Measurements from ENCODE around the gene PDE4A. TPM values are rescaled to one million over a fixed set of nuclear protein-coding genes. Genes with fewer than 3 reads are reported as not detected.
"Not testable (repeated sequence)": the region's sequence is repeated elsewhere in the genome, so short reads cannot be mapped to it uniquely, and the experiment has no call there.

PDE4A gene
- total RNA-seq, 2 experiments from 2014 or later, result 24.6 to 25.5 TPM

DNA sequence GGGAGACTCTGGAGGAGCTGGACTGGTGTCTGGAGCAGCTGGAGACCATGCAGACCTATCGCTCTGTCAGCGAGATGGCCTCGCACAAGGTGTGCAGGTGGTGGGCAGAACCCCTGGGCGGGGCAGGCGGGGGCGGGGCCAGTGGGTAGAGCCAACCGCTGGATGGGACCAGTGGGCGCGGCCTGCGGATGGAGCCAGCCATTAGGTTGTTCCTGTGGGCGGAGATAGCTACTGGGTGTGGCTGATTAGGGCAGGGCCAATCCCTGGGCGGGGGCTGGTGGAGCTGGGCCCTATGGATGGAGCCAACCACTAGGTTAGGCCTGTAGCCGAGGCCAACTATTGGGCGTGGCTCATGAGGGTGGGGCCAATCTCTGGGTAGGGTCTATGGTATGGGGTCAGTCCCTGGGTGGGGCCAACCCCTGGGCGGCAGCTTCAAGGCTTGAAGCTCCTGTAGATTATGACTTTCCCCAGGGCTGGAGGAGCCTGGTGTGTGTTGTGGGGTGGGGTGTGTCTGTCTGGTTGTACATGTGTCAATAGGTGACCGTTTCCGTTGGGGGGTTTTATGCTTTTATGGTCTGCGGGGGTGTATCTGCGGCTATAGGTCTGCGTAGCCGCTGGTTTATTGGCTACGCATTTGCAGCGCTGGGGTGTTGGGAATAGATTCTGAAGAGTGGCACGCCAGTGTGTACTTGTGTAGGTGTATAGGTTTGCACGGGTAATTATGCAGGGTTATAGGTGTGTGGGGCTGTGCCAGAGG lies 30.7 kb downstream of the PDE4A start:
- POLR2A ChIA-PET, result interaction anchor here (0.5 kb wide), 1 partner anchor 102 kb away, joined by 3 read pairs; no protein-coding TSS in a partner anchor
- CTCF ChIA-PET, result interaction anchor here (1.0 to 2.0 kb wide), 2 partner anchors 15 to 62 kb away, joined by 3 to 5 read pairs; no protein-coding TSS in a partner anchor
- peaks cover 10% of the 10 kb centered on the region for H3K36me3 Mint-ChIP-seq (ENCODE audit: low read depth)
- DNase-seq, result peak; percentile 33
- TF ChIP-seq, protein P1, sequence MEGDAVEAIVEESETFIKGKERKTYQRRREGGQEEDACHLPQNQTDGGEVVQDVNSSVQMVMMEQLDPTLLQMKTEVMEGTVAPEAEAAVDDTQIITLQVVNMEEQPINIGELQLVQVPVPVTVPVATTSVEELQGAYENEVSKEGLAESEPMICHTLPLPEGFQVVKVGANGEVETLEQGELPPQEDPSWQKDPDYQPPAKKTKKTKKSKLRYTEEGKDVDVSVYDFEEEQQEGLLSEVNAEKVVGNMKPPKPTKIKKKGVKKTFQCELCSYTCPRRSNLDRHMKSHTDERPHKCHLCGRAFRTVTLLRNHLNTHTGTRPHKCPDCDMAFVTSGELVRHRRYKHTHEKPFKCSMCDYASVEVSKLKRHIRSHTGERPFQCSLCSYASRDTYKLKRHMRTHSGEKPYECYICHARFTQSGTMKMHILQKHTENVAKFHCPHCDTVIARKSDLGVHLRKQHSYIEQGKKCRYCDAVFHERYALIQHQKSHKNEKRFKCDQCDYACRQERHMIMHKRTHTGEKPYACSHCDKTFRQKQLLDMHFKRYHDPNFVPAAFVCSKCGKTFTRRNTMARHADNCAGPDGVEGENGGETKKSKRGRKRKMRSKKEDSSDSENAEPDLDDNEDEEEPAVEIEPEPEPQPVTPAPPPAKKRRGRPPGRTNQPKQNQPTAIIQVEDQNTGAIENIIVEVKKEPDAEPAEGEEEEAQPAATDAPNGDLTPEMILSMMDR (IDR thresholded peaks at IDR 0.05), result no peak
- no peaks in the 10 kb centered on the region for H3K27me3 Mint-ChIP-seq
- H3K27ac Mint-ChIP-seq, result no peak overlapping the region
- H3K9me3 Mint-ChIP-seq, result no peaks in the 10 kb centered on the region
- H3K4me1 Mint-ChIP-seq (ENCODE audit: low read depth), result peaks cover 6% of the 10 kb centered on the region
- ATAC-seq, result peak; percentile 65
- intact Hi-C loops (cut with micrococcal nuclease), result no loop called here
- H3K4me3 Mint-ChIP-seq, result no peak overlapping the region

DNA sequence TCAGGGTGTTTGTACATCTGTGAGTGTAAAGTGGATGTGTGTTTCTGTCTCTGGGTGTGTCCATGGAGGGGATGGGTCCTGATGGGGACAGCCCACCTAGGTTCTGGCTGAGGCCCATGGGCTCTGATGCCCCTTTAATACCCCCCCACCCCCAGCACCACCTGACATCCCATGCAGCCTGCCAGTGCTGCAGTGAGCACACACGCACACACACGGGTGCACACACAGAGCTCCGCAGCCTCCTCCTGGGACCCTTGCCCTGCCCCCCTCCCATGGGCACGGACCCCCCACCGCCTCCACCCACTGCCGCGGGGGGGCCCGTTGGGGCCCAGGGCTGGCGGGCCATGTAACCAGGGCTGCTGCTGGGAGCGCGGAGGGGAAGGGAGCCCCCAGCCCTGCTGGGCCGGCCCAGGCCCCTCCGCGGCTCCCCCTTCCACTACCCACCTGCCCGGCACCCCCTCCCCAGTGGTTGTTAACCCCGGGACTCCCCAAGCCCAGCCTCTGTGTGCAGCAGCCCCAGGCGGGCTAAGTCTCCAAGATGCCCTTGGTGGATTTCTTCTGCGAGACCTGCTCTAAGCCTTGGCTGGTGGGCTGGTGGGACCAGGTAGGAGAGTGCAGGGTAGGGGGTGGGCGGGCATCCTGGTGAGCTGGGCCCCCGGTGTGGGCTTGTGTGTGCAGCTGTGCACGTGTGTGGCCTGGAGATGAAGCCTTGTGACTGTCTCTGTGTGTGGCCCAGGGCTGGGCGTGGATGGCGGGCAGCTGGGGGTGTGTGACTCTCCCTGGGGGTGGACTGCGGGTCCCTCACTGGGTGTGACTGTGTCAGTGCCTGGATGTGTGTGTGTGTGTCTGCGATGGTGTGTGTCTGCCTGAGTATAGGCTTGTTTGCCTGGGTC lies 32.6 kb downstream of the PDE4A start:
- CTCF ChIA-PET, result interaction anchor here (2.0 kb wide), 1 partner anchor 17 kb away, joined by 9 read pairs; no protein-coding TSS in a partner anchor
- intact Hi-C loops (cut with micrococcal nuclease), result no loop called here
- Mint-ChIP-seq H3K9me3 (no peaks in the 10 kb centered on the region), H3K4me1 (ENCODE audit: low read depth) (peaks cover 6% of the 10 kb centered on the region), H3K4me3 (no peak overlapping the region), H3K27me3 (no peaks in the 10 kb centered on the region), H3K27ac (no peak overlapping the region), H3K36me3 (ENCODE audit: low read depth) (peaks cover 10% of the 10 kb centered on the region)
- POLR2A ChIA-PET, result no interaction called here
- TF ChIP-seq, protein P1 (IDR thresholded peaks at IDR 0.05), result no peak
- DNase-seq (no peak), ATAC-seq (no peak)

DNA sequence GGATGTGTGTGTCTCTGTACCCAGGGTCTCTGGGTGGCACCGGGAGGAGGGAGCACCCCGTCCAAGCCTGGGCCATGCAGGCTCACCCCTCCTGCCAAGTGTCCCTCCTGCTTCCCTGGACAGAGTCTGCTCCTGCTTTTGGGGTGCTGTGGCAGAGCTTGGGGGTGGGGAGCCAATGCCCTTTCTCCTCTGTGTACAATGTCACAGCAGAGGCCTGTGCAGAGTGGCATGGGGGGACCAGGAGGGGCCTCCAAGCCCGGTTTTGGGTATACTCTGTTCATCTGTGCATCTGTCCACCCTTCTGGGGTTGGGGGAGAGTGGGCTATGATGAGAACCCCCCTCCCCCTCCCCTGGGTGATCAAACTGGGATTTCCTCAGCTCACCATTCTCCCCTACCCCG lies 33.5 kb downstream of the PDE4A start:
- DNase-seq, result no peak
- ChIA-PET CTCF (interaction anchor here (0.8 to 2.0 kb wide), 3 partner anchors 18 to 127 kb away, joined by 3 to 9 read pairs (median 4); no protein-coding TSS in a partner anchor), POLR2A (no interaction called here)
- ATAC-seq, result no peak
- Mint-ChIP-seq H3K36me3 (ENCODE audit: low read depth) (peaks cover 6% of the 10 kb centered on the region), H3K4me1 (ENCODE audit: low read depth) (peaks cover 6% of the 10 kb centered on the region), H3K27me3 (no peaks in the 10 kb centered on the region), H3K4me3 (no peak overlapping the region), H3K9me3 (no peaks in the 10 kb centered on the region), H3K27ac (no peak overlapping the region)
- TF ChIP-seq, protein P1 (IDR thresholded peaks at IDR 0.05), result no peak
- intact Hi-C loops (cut with micrococcal nuclease), result no loop called here

DNA sequence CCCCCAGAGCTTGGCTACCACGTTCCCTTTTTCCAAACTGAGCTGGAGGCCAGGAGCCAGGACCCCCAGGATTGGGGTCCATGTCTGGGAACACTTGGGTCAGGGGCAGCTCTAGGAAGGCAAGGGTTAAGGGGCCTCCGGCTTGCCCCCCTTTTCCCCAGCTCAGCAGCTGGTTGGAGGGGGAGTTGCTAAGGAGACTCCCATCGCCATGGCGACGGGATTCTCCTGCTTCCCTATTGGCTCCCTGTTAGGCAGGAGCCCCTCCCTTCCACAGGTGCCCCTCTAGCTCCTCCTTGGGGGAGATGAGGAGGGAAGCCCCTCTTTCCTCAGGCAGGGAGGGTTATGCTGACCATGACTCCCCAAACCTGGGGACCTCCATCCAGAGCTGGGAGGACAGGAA lies 33.9 kb downstream of the PDE4A start:
- no peak for ATAC-seq
- no peak overlapping the region for H3K4me3 Mint-ChIP-seq
- TF ChIP-seq, protein P1 (IDR thresholded peaks at IDR 0.05), result no peak
- H3K36me3 Mint-ChIP-seq (ENCODE audit: low read depth), result peaks cover 4% of the 10 kb centered on the region
- H3K9me3 Mint-ChIP-seq, result no peaks in the 10 kb centered on the region
- no peaks in the 10 kb centered on the region for H3K27me3 Mint-ChIP-seq
- ChIA-PET CTCF (interaction anchor here (0.8 to 2.0 kb wide), 5 partner anchors 11 to 127 kb away, joined by 3 to 9 read pairs (median 3); no protein-coding TSS in a partner anchor), POLR2A (no interaction called here)
- peaks cover 6% of the 10 kb centered on the region for H3K4me1 Mint-ChIP-seq (ENCODE audit: low read depth)
- no peak for DNase-seq
- H3K27ac Mint-ChIP-seq, result no peak overlapping the region
- intact Hi-C loops (cut with micrococcal nuclease), result no loop called here

DNA sequence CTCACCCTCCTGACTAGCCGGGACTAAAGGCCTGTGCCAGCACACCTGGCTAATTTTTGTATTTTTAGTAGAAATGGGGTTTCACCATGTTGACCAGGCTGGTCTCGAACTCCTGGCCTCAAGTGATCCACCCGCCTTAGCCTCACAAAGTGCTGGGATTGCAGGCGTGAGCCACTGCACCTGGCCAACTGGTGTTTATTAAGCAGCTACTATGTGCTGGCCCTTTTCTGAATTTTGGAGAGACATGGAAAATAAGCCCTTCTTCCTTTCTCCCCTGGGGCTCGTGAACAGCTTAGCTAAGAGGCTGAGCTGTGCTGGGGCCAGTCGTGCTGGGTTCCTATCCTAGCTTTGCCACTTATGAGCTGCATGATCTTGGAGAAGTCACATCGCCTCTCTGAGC lies 38.4 kb downstream of the PDE4A start:
- DNase-seq; H3K4me3 Mint-ChIP-seq; H3K27me3 Mint-ChIP-seq; ATAC-seq; intact Hi-C loops (cut with micrococcal nuclease); H3K27ac Mint-ChIP-seq; H3K9me3 Mint-ChIP-seq; H3K36me3 Mint-ChIP-seq (ENCODE audit: low read depth); POLR2A ChIA-PET: not testable (repeated sequence)
- CTCF ChIA-PET, result interaction anchor here (1.3 kb wide), 1 partner anchor 42 kb away, joined by 4 read pairs; no protein-coding TSS in a partner anchor
- H3K4me1 Mint-ChIP-seq (ENCODE audit: low read depth), result peaks cover 12% of the 10 kb centered on the region
